Heart right ventricle (tissue), 16 donors: Measurements from ENCODE around the gene COX6A2. TPM values are rescaled to one million over a fixed set of nuclear protein-coding genes. Genes with fewer than 3 reads are reported as not detected.
A peak's percentile ranks its signal among the peaks of the same experiment; 100 is the strongest.

Experiments
- ATAC-seq, 8 donors: fragments of 200-7000 bp; cut with Tn5 transposase; one replicate each; pipeline ENCODE4 v1.9.1; 2020; ENCODE audit warnings: mild to moderate bottlenecking in 8 of 8, moderate library complexity in 8 of 8, moderate number of reproducible peaks in 1 of 8
- DNase-seq, 2 donors: peaks; one replicate each; pipeline ENCODE4 v3.0.0-alpha.2; 2020
- H3K27ac ChIP-seq, 10 donors: fragments of 200-600 bp; sonication (generic) in 2 of 10; one replicate each; pipeline versions ENCODE4 v1.5.0 to v1.8.0; 2020 to 2022; ENCODE audit warnings: mild to moderate bottlenecking in 3 of 10
- H3K27me3 ChIP-seq, 7 donors: fragments of 200-600 bp; one replicate each; pipeline ENCODE4 v1.8.0; 2021 to 2022; ENCODE audit warnings: mild to moderate bottlenecking in 2 of 7
- H3K36me3 ChIP-seq, 9 donors: fragments of 200-600 bp; sonication (generic) in 1 of 9; one replicate each; pipeline versions ENCODE4 v1.5.0 to v1.8.0; 2020 to 2022; ENCODE audit warnings: mild to moderate bottlenecking in 2 of 9
- H3K4me1 ChIP-seq, 9 donors: fragments of 200-600 bp; sonication (generic) in 1 of 9; one replicate each; pipeline versions ENCODE4 v1.5.0 to v1.8.0; 2020 to 2022; ENCODE audit warnings: mild to moderate bottlenecking in 4 of 9
- H3K4me3 ChIP-seq, 10 donors: fragments of 200-600 bp; sonication (generic) in 2 of 10; one replicate each; pipeline versions ENCODE4 v1.5.0 to v1.8.0; 2020 to 2022; ENCODE audit warnings: mild to moderate bottlenecking in 7 of 10, moderate library complexity in 2 of 10
- H3K9me3 ChIP-seq, 11 donors: fragments of 200-600 bp in 10 of 11; sonication (generic) in 2 of 11; one replicate each; pipeline versions ENCODE4 v1.5.0 to v1.8.0; 2013 to 2022; ENCODE audit warnings: mild to moderate bottlenecking in 2 of 11, control low read depth in 1 of 11, moderate library complexity in 1 of 11
- CTCF ChIP-seq, 9 donors: fragments of 200-600 bp; sonication (generic) in 2 of 9; IDR thresholded peaks; one replicate each; pipeline versions ENCODE4 v1.5.0 to v1.8.0; 2021 to 2022; ENCODE audit warnings: antibody characterized with exemption in 9 of 9, mild to moderate bottlenecking in 5 of 9, moderate library complexity in 1 of 9
- WGBS, 2 donors: extraction: QIAGEN DNeasy Blood & Tissue Kit; methylation state at CpG; one replicate each; pipeline ENCODE4 v1.1.7; 2013; ENCODE audit warnings: inconsistent platforms in 1 of 2; 5-methylcytosine and 5-hydroxymethylcytosine counted together
- intact Hi-C, 10 donors: fragments of 100-400 bp; cut with DNase I; formaldehyde crosslinking; loops; one replicate each; pipeline versions ENCODE4 v1.11.1 to v1.14.2; 2022
- polyA plus RNA-seq, 2 donors: library from polyadenylated mRNA; stranded (reverse); fragments of 200-250 nt; gene quantifications; one replicate each; pipeline ENCODE4 v1.2.3, GENCODE V29; 2013
- total RNA-seq, 10 donors: library from RNA; stranded (reverse); fragmentation: NEBNext Ultra II Directional in 3 of 10; extraction: Animal tissue kit (Norgen Biotek cat#: 25700) in 3 of 10; gene quantifications; one replicate each; pipeline versions ENCODE4 v1.2.1 to v1.2.4, GENCODE V29; 2021 to 2023
- donor health status: Arrhythmogenic right ventricular cardiomyopathy.
- donor health status: ischemic (EF 13 %, LVEDD 7.1; RV severe dilation, severe dysfunction).
- donor health status: healthy with polysubstance abuse.
- donor health status: DM: no; HTN: yes; CAD: no.
- donor health status: DM: no; HTN: no; CAD: no.
- donor health status: ischemic (EF 25% LVEDD 6.9; RV normal size, moderate dysfunction).
- donor health status: ischemic (EF 25% LVEDD 5.7; RV mildly dilated, moderate dysfunction).
- donor health status: healthy.
- donor health status: DM: yes; HTN: yes; CAD: no.
- donor health status: Ischemic cardiomyopathy.
- donor health status: ischemic (EF 35%, LVEDD 5.7; RV mildly dilated, moderate dysfunction).
- donor health status: nonischemic (EF 11% LVEDD 7.7; RV severe dilation, severe dysfunction).
- donor health status: DM: yes; HTN: yes; CAD: no.
- donor health status: PGD.
- donor health status: ischemic (EF 29% LVEDD 5.4; RV normal size, mild dysfunction).
- donor health status: nonischemic (EF 23%, LVEDD 6.1; RV moderate dilation, normal function).

The COX6A2 gene
- total and polyA plus RNA-seq, 12 donors, result 615 to 9,450 (median 1,411) TPM

GRCh38 chr16:31459687-31460581 is 31.8 kb upstream of the COX6A2 start:
- Histone ChIP-seq H3K27ac (peak overlapping the region; percentile 95 to 100 (median 98)), H3K4me1 (peaks cover 9 to 48% (median 43%) of the 10 kb centered on the region in 9 donors), H3K9me3 (no peaks in the 10 kb centered on the region), H3K27me3 (no peaks in the 10 kb centered on the region), H3K4me3 (peak overlapping the region; percentile 37 to 90 (median 75)), H3K36me3 (peaks cover 0 to 39% (median 22%) of the 10 kb centered on the region in 9 donors)
- WGBS, 2 donors, result 2 to 3% methylated on average over 53 to 61 of the region's 61 CpGs
- peak; percentile 88 to 95 (median 92) for ATAC-seq
- intact Hi-C loops, result loop anchor here in 7 of 10 donors (1.0 to 10.0 kb wide), 11 partner anchors 42 to 503 kb away; partner anchors contain the start of genes FUS (in 3 of the 7), ZNF267 (in 3 of the 7), RUSF1 (in 2 of the 7) and KAT8 (in 1 of the 7)
- peak; percentile 100 for DNase-seq
- no peak for TF ChIP-seq CTCF (IDR thresholded peaks at IDR 0.05)

DNA sequence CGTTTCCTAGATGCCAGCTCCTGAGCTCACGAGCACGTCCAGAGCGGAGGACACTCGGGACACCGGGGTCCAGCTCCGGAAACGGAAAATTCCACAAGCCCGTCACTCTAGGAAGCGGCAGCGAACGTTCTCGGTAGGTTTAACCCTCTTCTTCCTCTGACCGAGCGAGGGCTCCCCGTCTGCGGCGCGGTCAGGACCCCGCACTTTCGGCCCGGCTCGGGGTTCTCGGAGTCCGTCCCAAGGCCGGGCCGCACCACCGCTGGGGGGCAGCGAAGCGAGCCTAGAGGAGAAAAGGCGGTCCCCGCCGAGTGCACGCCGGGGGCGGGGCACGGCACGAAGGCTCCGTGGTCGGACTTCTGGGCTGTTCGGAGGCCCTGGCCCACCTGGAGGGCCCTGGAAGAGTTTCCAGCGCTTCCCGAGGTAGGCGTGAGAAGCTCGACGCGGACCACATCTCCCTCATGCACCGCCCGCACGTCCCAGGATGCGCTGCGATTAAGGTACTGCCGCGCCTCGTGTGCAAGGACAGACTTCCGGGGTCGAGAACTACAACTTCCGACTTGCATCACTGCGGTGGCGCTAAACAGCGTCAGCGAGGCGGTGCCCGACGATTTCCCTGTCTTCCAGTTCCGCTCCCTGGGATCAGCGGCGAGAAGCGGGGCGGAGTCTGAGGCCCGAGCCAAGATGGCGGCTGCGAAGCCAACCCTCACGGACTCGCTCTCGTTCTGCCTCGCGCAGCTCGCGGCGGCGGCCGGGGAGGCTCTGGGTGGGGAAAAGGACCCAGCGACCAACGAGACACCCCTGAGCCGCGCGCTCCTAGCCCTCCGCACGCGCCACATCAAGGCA is 30.9 kb upstream of the COX6A2 start, which contains the start of gene ARMC5:
TSS of gene ARMC5 (plus strand) at position 658 of the 843 bp plus-strand sequence. CDS start at position 682, 24 bp downstream.
- peak; percentile 87 to 93 (median 90) for ATAC-seq
- Histone ChIP-seq H3K27ac (peak within 1 kb of the TSS; percentile 95 to 100 (median 98)), H3K36me3 (peaks cover 0 to 30% (median 16%) of the 10 kb centered on the region in 9 donors), H3K9me3 (no peaks in the 10 kb centered on the region), H3K4me1 (peaks cover 10 to 55% (median 48%) of the 10 kb centered on the region in 9 donors), H3K27me3 (no peaks in the 10 kb centered on the region), H3K4me3 (peak within 1 kb of the TSS; percentile 37 to 90 (median 75))
- peak; percentile 97 to 98 for DNase-seq
- TF ChIP-seq CTCF (IDR thresholded peaks at IDR 0.05), result peak; percentile 19 to 83 (median 61)
- intact Hi-C loops, result loop anchor here in 5 of 10 donors (1.0 to 10.0 kb wide), 8 partner anchors 50 to 502 kb away; partner anchors contain the start of genes FUS (in 3 of the 5), KAT8 (in 1 of the 5), RUSF1 (in 1 of the 5) and SETD1A (in 1 of the 5)
- WGBS, 2 donors, result 0% methylated on average over 81 to 91 of the region's 91 CpGs

GRCh38 chr16:31458073-31458843 is 30.1 kb upstream of the COX6A2 start:
- intact Hi-C loops, result loop anchor here in 5 of 10 donors (2.0 to 10.0 kb wide), 7 partner anchors 51 to 501 kb away; partner anchors contain the start of genes FUS (in 3 of the 5), KAT8 (in 1 of the 5), RUSF1 (in 1 of the 5) and SETD1A (in 1 of the 5)

More at GRCh38 chr16:31458073-31458843, 30.1 kb upstream of the COX6A2 start:
- H3K9me3 ChIP-seq, result no peaks in the 10 kb centered on the region
- 1 to 3% methylated on average over 42 of the region's 42 CpGs for WGBS, 2 donors
- peaks cover 11 to 63% (median 56%) of the 10 kb centered on the region in 9 donors for H3K4me1 ChIP-seq
- TF ChIP-seq CTCF (IDR thresholded peaks at IDR 0.05), result peak in 2 of 9 donors; percentile 26 to 30
- no peaks in the 10 kb centered on the region for H3K27me3 ChIP-seq
- peak overlapping the region; percentile 37 to 90 (median 75) for H3K4me3 ChIP-seq
- H3K27ac ChIP-seq, result peak overlapping the region; percentile 95 to 100 (median 98)
- H3K36me3 ChIP-seq, result peaks cover 0 to 22% (median 11%) of the 10 kb centered on the region in 9 donors
- DNase-seq (peak; percentile 59 to 62), ATAC-seq (peak in 7 of 8 donors; percentile 0 to 10 (median 3))
